GM12891 (cell line): ENCODE results near the gene PCSK7.

Experiments used
- PAX5 ChIP-seq: IDR thresholded peaks from 2 replicates; pipeline ENCODE4 v1.6.1; 2011; ENCODE audit warnings: low read length, moderate library complexity, mild to moderate bottlenecking; ENCODE audit not compliant: insufficient read depth, severe bottlenecking
- POLR2A ChIP-seq: IDR thresholded peaks from 2 replicates; pipeline ENCODE4 v1.6.1; 2011; ENCODE audit warnings: low read depth, low read length, control low read depth
- POLR2AphosphoS5 ChIP-seq: IDR thresholded peaks from 2 replicates; pipeline ENCODE4 v1.6.1; 2011; ENCODE audit warnings: low read depth, low read length, control low read depth
- POU2F2 ChIP-seq: IDR thresholded peaks from 2 replicates; pipeline ENCODE4 v1.6.1; 2011; ENCODE audit warnings: low read depth, mild to moderate bottlenecking, control low read depth, low read length, moderate library complexity
- SPI1 ChIP-seq: IDR thresholded peaks from 2 replicates; pipeline ENCODE4 v1.6.1; 2011; ENCODE audit warnings: low read depth, low read length, control low read depth
- TAF1 ChIP-seq: IDR thresholded peaks from 2 replicates; pipeline ENCODE4 v1.6.1; 2011; ENCODE audit warnings: low read depth, low read length, control low read depth

DNA sequence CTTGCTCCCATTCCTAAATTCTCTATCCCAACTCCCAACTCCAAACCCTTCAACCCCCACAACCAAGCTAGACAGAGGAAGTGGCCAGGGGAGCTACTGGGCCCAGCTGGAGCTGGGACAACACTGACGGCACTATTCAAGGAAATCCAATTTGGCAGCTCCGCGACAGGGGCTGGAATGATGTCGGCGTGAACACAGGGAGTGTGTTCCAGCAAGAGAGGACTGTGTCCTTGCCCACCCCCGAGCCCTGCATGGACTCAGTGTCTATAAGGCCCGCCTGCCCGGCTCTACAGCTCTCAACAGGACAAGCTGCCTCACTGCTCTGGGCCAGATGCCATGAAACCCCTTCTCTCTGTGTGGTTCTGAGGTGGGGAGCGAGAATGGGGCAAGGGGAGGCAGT, 11.3 kb downstream of the PCSK7 start:
- no peak for TF ChIP-seq POLR2AphosphoS5
- no peak for TF ChIP-seq SPI1
- TF ChIP-seq POLR2A: no peak
- TF ChIP-seq TAF1: no peak
- TF ChIP-seq POU2F2: no peak
- TF ChIP-seq PAX5: no peak
